Fibroblast of villous mesenchyme (primary cell): ENCODE measurements around the gene SCGB2B2. TPM values are rescaled to one million over a fixed set of nuclear protein-coding genes. Genes with fewer than 3 reads are reported as not detected.
"Not testable (repeated sequence)": the region's sequence is repeated elsewhere in the genome, so short reads cannot be mapped to it uniquely, and the experiment has no call there.

Experiments
- DNase-seq: peaks from one replicate; pipeline ENCODE4 v3.0.0-alpha.2; 2010; ENCODE audit warnings: low read depth
- H3K4me3 ChIP-seq: 2 replicates; pipeline ENCODE4 v1.5.1; 2011; ENCODE audit warnings: low read depth, mild to moderate bottlenecking, low read length
- CTCF ChIP-seq: IDR thresholded peaks from 2 replicates; pipeline ENCODE4 v1.5.1; 2012; ENCODE audit warnings: low read depth, mild to moderate bottlenecking, low read length; ENCODE audit not compliant: insufficient read depth
- total RNA-seq: library from RNA; depleted of rRNA; stranded (reverse); fragments of >200 nt; gene quantifications from 2 replicates; pipeline ENCODE4 v1.2.3, GENCODE V29; 2012

Gene SCGB2B2
- total RNA-seq, 1 donor = under 0.01 TPM

GRCh38 chr19:34671972-34672371 is 5.0 kb downstream of the SCGB2B2 start:
- TF ChIP-seq CTCF = no peak
- no peak overlapping the region for H3K4me3 ChIP-seq
- no peak for DNase-seq

- no peak for TF ChIP-seq CTCF
- DNase-seq = no peak
Observed at GRCh38 chr19:34669305-34669704, 7.7 kb downstream of the SCGB2B2 start.

GRCh38 chr19:34668690-34669089 is 8.3 kb downstream of the SCGB2B2 start:
- not testable (repeated sequence) for H3K4me3 ChIP-seq, DNase-seq

More at GRCh38 chr19:34669305-34669704, 7.7 kb downstream of the SCGB2B2 start:
- no peak overlapping the region for H3K4me3 ChIP-seq

- DNase-seq = not testable (repeated sequence)
- peak overlapping the region; percentile 60 for H3K4me3 ChIP-seq
Observed at GRCh38 chr19:34668077-34668689, 8.8 kb downstream of the SCGB2B2 start.

- no peak for TF ChIP-seq CTCF
- DNase-seq = peak; percentile 68
- peak overlapping the region; percentile 60 for H3K4me3 ChIP-seq
Observed at GRCh38 chr19:34667349-34668076, 9.4 kb downstream of the SCGB2B2 start.

- H3K4me3 ChIP-seq = peak overlapping the region; percentile 60
- DNase-seq = no peak
- no peak for TF ChIP-seq CTCF
Observed at GRCh38 chr19:34666958-34667265, 10.0 kb downstream of the SCGB2B2 start.

- no peak overlapping the region for H3K4me3 ChIP-seq
- DNase-seq = no peak
- no peak for TF ChIP-seq CTCF
Observed at GRCh38 chr19:34666200-34666957, 10.6 kb downstream of the SCGB2B2 start.

GRCh38 chr19:34665275-34665674 is 11.7 kb downstream of the SCGB2B2 start:
- not testable (repeated sequence) for DNase-seq, H3K4me3 ChIP-seq
